ENCODE measurements around the gene THG1L.

The THG1L gene

GRCh38 chr5:157758706-157759105 lies 27.5 kb downstream of the THG1L start:
- DNase-seq (ENCODE audit: low read depth in 2 of 2) = no peak

GRCh38 chr5:157761690-157762621 lies 30.7 kb downstream of the THG1L start:
- DNase-seq (ENCODE audit: low read depth in 2 of 2) = no peak

GRCh38 chr5:157764531-157764930 lies 33.3 kb downstream of the THG1L start:
- DNase-seq (ENCODE audit: low read depth in 2 of 2) = no peak

- DNase-seq (ENCODE audit: low read depth in 2 of 2) = no peak
These were observed 35.2 kb downstream of the THG1L start for GRCh38 chr5:157766442-157766841.

- DNase-seq (ENCODE audit: low read depth in 2 of 2) = no peak
These were observed 35.7 kb downstream of the THG1L start for GRCh38 chr5:157766902-157767301.

- no peak for DNase-seq (ENCODE audit: low read depth in 2 of 2)
These were observed 36.5 kb downstream of the THG1L start for GRCh38 chr5:157767689-157768088.

- DNase-seq (ENCODE audit: low read depth in 2 of 2) = no peak
These were observed 39.4 kb downstream of the THG1L start for GRCh38 chr5:157770665-157771064.

GRCh38 chr5:157772127-157772526 lies 40.9 kb downstream of the THG1L start:
- DNase-seq (ENCODE audit: low read depth in 2 of 2) = no peak

- DNase-seq (ENCODE audit: low read depth in 2 of 2) = no peak
These were observed 47.0 kb downstream of the THG1L start for GRCh38 chr5:157778121-157778805.

GRCh38 chr5:157779221-157779620 lies 48.0 kb downstream of the THG1L start:
- no peak for DNase-seq (ENCODE audit: low read depth in 2 of 2)

GRCh38 chr5:157785801-157786200 lies 54.6 kb downstream of the THG1L start:
- DNase-seq (ENCODE audit: low read depth in 2 of 2) = no peak

All from stimulated activated CD4-positive, alpha-beta T cell treated with anti-CD3 and anti-CD28 coated beads, Interleukin-12 subunit alpha, Interleukin-12 subunit beta, amount 100 ng/mL, for 24 hours (primary cell).